ENCODE results near the gene STAT3.

DNA sequence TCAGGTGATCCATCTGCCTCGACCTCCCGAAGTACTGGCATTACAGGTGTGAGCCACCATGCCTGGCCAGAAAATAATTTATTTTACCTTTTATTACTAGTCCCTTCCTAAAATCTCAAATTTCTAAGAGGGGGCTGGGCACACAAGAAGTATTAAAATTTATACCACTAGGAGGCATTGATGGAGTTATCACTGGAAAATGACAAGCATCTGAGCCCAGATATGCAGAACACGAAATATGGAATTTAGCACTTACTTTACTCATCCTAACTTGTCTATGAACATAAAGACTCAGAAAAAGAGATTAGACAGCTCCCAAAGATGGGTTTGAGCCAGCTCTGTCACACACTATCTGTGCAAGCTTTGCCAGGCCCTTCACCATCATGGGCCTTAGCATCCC, 53.6 kb downstream of the STAT3 start:
- TF ChIP-seq, protein P1, sequence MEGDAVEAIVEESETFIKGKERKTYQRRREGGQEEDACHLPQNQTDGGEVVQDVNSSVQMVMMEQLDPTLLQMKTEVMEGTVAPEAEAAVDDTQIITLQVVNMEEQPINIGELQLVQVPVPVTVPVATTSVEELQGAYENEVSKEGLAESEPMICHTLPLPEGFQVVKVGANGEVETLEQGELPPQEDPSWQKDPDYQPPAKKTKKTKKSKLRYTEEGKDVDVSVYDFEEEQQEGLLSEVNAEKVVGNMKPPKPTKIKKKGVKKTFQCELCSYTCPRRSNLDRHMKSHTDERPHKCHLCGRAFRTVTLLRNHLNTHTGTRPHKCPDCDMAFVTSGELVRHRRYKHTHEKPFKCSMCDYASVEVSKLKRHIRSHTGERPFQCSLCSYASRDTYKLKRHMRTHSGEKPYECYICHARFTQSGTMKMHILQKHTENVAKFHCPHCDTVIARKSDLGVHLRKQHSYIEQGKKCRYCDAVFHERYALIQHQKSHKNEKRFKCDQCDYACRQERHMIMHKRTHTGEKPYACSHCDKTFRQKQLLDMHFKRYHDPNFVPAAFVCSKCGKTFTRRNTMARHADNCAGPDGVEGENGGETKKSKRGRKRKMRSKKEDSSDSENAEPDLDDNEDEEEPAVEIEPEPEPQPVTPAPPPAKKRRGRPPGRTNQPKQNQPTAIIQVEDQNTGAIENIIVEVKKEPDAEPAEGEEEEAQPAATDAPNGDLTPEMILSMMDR (conservative IDR thresholded peaks at IDR 0.05) = peak; percentile 37; the same call in 1 of the 2 replicates
- no peak for TF ChIP-seq EZH2 (IDR thresholded peaks at IDR 0.05; ENCODE audit: low read depth)

Data from PC-9 (cell line).